Activated CD4-positive, alpha-beta T cell treated with anti-CD3 and anti-CD28 coated beads, Interleukin-10, Interleukin-2, amounts not matched to agents 100 ng/mL and 50 ng/mL, durations not matched to agents 16 hours and 8 hours (primary cell): Measurements from ENCODE around the gene PMPCA.

ENCODE experiments used
- DNase-seq: peaks from one replicate; pipeline ENCODE4 v3.0.0-alpha.2; 2020

PMPCA gene

DNA sequence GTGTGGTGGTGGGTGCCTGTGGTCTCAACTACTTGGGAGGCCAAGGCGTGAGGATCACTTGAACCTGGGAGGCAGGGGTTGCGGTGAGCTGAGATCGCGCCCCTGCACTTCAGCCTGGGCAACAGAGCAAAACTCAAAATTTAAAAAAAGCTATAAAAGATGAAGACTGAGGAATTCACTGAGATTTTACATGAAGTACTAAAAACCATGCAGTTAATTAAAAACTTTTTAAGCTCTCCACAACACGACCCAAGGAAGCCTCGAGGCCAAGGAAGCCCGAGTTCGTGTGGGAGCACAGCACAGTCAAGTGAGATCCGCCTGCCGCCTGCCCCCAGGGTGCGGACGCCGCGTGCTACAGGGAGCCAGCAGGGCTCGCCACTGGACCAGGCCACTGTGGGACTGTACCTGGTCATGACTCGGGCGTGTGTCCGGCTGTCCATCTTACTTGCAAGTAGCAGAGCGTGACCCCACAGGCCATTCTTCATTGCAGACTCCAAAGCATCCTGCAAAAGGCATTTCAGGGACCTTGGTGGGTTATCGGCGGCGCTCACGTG lies 50.4 kb downstream of the PMPCA start:
- no peak for DNase-seq

DNA sequence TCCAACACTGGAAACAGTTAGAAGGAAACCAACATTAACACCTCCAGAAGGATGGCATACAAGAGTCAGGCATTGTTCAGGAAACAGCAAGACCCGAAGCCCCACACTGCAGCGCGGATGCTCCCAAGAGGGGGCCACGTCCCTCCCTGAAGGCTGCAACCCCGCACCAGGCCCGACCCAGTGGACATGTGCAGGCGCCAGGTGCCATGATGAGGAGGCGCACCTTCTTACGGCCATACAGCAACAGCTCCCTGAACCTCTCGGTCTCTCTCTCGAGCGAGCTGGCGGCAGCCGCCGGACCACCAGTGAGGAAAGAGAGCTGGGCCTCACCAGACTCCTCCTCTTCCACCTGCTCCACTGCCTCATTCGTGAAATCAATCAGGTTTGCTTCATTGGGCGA lies 52.2 kb downstream of the PMPCA start:
- DNase-seq, result no peak

DNA sequence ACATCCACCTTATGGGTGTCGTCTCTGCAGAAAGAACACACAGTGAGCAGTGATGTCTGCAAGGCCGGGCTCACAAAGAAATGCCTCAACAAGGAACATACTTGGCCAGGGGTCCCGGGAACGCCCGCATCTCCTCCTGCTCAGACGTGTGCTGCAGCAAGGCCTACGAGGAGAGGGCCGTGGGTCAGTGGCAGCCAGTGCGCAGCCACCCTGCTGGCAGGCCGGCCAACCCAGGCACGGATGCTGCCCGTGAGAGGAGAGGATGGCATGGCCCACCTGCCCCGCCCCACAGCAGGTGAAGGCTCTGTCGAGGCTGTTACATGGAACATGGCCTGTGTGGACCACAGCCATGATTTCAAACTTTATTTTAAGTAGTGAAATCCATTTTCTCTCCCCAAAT lies 53.1 kb downstream of the PMPCA start:
- no peak for DNase-seq

DNA sequence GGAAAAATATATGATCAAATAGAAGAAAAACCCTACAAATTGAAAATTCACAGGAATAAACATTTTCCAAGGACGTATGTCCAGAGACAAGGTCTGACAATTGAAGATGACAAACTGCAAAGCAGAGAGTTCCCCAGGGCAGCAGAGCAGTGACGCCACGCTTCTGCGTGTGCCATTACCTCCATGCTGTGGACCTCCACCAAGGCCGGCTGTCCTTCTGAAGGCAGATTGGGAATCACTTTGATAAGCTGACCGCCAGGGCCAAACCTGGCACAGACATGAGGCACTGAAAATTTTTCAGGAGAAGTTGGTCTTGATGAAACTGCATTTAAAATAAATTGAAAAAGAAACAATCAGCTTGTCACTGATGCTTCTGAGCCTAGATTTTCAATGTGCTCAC lies 53.8 kb downstream of the PMPCA start:
- no peak for DNase-seq

DNA sequence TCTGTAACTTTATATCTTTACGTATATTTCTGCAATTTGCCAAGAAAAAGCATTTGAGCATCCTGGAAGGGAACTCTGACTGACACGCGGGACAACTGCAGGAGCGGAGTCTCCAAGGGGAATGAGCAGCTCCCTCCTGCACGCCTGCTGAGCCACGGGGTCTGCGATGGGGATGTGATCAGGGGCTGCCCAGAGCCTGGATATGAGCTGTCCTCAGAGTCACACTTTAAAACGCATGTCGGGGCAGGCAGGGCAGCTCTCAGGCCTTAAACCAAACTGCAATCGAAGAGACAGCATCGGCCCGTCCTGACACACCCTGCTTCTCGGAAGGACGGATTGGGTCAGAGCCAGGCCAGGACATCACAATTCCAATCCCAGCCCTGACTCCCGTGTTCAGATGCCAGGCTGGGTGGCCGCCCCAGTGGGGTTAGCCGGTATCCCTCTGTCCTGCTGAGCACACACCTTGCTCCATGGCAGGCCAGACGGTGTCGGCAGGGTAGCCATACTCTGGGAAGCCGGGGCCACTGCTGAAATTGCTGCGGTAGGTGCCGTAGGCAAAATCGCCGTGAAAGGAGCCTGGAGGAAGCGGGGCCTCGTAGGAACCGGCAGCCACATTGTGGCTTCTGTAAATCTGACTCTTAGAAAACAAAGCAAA lies 55.2 kb downstream of the PMPCA start:
- no peak for DNase-seq

DNA sequence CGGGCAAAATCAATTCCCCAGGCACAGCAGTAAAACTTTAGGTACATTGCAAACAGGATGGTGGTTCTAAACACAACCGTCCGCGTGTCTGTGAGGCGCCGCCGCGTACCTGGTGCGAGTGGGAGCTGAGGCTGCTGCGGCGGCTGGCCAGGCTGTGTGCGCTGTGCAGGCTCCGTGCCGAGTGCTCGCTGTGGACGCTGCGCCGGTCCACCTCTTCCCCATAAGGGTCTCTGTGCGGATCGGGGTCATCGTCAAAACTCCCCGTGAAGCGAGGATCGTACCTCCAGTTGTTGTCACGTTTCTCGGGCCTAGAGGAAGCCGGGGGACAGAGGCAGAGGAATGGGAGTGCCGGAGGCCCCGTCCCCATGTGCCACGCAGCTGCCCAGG lies 55.7 kb downstream of the PMPCA start:
- DNase-seq, result no peak

DNA sequence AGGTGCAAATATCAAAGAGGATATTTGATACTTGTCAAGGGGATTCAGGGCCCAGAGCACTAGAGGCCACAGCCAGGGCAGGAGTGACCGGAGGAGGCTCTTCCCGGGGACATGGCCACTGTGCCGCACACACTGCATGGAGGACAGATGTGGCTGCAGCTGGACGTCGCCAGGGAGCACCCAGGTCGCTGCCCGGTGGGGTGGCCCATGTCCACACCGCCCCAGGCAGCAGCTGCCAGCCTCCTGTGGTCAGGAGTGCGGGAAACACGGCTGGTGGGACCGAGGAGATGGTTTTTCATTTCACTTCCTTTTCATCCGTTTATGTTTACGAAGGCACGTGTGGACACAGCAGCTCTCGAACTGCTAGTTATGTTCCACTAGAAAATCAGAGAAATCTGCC lies 57.3 kb downstream of the PMPCA start:
- DNase-seq, result no peak

DNA sequence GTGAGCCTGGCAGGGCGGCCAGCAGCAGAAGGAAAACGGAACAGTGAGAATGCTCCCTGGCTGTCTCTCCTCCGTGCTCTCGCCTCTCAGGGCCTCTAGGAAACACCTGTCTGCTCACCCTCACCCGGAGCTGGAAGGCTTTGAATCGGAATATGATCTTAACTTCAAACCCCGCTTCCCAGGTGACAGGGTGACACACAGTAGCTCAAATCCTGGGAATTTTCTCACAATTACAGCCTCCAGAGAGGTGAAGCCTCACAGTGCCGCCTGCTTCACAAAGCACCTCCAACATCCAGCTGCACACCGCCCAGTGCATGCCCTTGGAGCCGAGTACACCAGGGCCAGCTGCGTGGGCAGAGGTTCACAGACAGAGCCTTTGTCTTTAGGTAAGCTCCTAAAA lies 59.9 kb downstream of the PMPCA start:
- DNase-seq, result no peak

DNA sequence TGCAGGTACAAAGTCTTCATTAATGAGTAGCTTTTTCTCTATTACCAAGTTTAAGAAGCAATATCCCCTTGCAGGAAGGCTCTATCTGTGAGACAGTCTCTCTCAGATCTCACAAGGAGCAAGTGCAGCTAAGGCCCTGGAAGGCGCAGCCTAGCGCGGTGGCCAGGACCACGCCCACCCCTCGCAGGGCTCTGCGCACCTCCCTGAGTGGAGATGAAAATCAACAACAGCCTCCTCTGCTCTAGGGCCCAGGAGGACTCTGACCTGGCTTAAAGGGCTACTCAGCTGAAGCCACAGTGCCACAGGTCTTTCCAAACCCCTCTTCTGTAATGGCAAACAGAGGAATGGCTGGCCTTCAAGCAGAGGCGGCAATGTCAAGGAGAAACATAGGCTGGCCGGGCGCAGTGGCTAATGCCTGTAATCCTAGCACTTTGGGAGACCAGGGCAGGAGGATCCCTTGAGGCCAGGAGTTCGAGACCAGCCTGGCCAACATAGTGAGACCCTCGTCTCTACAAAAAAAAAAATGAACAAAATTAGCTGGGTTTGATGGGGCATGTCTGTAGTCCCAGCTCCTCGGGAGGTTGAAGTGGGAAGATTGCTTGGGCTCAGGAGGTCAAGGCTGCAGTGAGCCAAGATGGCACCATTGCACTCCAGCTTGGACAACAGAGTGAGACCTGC lies 60.5 kb downstream of the PMPCA start:
- DNase-seq, result no peak

DNA sequence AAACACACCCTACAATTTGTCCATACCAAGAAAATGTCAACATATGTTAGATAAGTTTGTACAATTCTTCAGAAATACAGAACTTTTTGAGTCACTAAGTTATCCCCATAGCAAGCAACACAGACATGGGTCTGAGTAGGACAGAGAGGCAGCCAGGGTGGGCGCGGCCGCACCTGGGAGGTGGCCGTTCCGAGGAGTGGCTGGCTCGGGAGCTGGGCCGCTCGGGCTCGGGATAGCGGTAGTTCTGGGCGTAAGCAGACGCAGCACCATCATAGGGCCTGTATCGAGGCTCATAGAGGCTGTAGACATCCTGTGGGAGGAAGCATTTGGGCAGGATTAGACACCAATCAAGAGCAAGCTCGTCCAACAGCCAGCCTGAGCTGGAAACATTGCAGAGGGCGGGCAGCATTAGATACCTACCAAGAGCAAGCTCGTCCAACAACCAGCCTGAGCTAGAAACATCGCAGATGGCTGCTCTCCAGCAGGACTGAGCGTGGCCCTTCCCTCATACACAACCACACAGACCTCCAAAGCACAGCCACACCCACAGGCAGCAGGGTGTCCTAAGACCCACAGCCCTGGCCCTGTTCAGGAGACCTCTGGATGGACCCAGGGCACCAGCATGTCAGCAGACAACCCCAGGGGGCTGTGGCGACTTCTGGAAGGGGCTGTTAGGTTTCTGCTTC lies 61.5 kb downstream of the PMPCA start:
- no peak for DNase-seq

DNA sequence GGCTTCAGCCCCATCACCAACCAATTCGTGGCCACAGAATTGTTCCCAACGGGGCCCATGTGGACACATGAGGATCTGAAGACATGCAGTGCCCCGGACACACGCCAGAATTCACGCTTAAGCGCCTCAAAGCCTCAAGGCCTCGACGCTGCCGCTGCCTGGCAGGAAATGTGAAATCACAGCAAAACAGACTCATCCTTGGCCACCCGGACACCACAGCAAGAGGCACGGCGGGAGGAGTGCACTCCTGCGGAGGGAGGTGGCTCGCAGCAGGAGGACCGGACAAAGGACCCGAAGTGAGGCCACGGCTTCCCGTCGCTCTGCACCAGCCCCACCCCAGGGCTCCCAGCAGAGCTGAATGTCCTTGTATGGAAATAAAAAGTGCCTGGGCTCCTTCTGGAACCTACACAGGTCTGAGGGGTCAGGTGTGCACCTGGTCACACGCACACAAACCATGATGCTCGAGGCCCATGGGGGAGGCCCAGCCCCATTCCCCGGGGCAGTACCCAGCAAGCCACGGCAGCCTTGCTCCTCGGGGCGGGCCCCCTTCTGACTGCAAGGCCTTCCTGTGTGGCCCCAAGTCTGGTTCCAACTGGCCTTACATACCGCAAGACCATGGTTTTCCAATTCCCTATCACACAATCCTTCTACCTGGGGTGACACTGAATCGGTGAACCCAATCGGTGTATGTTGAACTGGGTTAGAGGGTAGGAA lies 62.3 kb downstream of the PMPCA start:
- no peak for DNase-seq

DNA sequence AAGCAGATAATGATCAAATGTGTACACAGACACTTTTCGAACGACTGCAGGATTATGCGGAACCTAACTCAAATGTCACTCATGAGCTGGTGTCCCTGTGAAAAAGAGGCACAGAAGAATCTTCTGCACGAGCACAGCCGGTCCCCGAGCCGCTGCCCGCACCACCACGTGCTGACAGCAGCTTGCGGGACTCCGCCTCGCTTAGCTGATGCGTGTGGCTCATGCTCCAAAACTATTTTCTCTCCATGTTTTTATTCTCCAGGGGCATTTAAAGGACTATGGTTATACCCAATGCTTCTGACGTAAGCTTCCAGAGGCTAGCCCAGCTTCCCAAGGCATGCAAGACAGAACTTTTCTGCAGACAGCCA lies 62.9 kb downstream of the PMPCA start:
- no peak for DNase-seq
